NB4 (cell line): Measurements from ENCODE around the gene SI.

Experiments
- CTCF ChIP-seq: IDR thresholded peaks from one replicate; pipeline ENCODE4 v1.5.1; 2012; ENCODE audit warnings: low read depth, low read length
- MAX ChIP-seq: IDR thresholded peaks from 2 replicates; pipeline ENCODE4 v1.6.1; 2011; ENCODE audit warnings: low read depth, low read length
- MYC ChIP-seq: IDR thresholded peaks from 2 replicates; pipeline ENCODE4 v1.6.1; 2011; ENCODE audit warnings: low read depth, low read length
- POLR2A ChIP-seq: IDR thresholded peaks from 2 replicates; pipeline ENCODE4 v1.6.1; 2011; ENCODE audit warnings: mild to moderate bottlenecking; ENCODE audit not compliant: insufficient read length; ENCODE audit errors: extremely low read depth

- TF ChIP-seq CTCF (no peak), POLR2A (no peak), MAX (no peak), MYC (no peak)
Measured at GRCh38 chr3:165125836-165126235, 47.5 kb upstream of the SI start.
